HG03469 (cell line): ENCODE data around the gene PLCB2.

ENCODE experiments used
- ATAC-seq: cut with Tn5 transposase; IDR thresholded peaks from one replicate; pipeline ENCODE4 v1.9.1; 2021; ENCODE audit warnings: mild to moderate bottlenecking, moderate library complexity, moderate number of reproducible peaks; ENCODE audit not compliant: unreplicated experiment

Gene PLCB2

DNA sequence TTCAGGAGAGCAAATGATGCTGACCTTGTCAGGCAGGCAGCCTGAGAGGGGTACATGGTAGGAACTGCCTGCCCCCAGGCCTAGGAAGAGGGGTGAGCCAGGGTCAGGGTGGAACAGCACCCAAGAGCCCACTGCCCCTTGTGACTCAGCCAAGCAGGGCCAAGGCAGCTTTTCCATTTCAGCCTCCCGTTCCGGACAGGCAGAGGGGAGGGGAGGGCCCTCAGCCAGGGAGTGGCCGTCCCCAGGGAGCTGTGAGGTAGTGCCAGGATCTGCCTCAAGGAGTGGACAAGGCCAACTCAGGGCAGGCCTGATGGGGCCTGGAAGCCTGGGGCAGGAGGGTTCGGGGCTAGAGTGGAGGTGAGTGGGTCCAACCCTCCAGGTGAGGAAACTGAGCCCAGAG, 19.8 kb downstream of the PLCB2 start:
- no peak for ATAC-seq

DNA sequence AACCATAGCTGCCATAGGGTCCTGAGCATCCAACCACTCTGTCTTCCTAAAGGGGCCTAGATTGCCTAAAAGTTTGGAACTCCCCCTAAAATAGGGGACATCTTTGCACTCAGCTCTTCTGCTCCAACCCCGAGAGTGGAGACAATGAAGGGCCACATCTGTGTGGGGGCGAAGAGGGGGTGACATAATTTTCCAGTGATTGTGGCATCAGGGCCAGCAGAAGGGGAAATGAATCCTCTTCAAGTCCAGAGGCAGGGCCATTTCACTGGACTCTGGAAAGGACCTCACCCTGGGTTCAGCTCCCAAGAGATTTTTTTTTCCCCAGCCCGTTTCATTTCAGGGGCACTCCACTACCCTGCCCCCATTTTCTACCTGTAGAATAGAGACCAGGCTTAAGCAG, 20.2 kb downstream of the PLCB2 start:
- no peak for ATAC-seq

DNA sequence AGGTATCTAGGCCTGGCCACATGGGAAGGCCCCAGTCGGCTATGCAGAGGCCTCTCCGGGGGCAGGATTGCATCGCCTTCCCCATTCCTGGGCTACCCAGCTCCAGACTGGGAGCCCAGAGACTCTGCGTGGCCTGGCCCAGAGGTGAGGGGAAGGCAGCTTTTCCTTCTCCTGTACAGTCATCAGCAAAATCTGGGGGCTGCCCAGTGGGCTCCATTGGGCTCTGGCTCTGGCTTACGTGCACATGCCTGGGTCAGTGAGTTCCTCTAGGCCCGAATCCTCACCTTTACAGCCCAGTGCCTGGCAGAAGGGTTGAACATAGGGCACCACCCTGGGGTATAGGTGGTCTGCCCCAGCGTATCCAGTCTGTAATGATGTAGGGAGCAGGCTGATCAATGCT, 20.9 kb downstream of the PLCB2 start:
- no peak for ATAC-seq

DNA sequence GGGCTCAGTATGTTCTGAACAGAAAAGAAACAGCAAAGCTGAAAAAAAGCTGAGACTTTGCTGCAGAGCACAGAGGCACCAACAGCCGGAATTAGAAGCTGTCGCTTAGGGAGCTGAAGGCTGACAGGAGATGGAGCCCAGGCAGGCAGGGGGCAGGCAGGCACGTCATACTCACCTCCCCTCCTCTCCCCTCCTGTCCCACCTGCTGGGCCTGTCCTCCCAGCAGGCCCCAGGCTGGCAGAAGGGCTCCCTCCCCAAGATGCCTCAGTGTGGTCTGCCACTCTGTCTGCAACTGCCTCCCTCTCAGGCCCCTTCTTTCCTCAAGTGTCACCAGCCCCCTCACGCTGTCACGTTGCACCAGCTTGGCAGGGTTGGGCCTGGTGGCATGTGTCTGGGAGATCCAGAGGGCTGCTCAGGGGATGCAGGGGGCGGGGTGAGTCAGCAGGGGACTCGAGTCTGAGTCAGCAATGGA, 21.6 kb downstream of the PLCB2 start:
- ATAC-seq = no peak

DNA sequence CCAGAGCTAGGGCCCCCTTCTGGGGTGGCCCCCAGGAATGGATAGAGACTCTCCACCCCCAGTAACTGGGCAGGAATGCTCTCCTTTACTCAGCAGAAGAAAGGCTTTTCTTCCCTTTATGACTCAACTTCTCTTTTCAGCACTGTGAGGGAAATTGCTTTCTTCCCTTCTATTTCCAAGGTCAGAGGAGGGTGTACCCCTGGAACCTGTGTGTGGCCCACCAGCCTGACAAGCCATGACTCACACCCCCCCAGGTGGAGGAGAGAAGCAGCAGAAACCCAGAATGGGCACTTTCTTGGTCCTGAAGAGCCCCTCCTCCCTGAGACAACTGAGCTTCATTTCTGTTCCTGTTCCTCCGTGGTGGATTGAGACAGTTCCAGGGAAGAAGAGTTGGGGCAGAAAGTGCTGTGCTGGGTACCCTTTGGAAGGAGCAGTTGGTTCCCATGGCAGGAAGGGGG, 22.2 kb downstream of the PLCB2 start:
- no peak for ATAC-seq

DNA sequence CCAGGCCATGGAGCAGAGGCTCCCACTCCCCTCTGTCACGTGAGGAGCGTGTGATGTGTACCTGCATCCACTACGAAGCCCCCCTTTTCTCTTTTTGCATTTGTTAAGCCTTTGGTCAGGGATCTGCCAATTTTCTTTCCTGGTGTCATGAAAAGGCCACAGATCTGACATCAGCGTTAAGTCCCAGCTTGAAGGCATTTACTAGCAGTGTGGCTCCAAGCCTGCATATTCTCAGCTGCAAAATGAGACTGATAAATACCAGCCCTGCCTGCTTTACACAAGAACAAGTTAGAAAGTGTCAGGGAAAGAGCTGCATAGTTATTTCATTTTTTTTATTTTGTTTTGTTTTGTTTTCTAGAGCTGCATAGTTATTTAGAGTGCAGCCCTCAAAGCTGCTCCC, 22.6 kb downstream of the PLCB2 start:
- ATAC-seq = no peak

DNA sequence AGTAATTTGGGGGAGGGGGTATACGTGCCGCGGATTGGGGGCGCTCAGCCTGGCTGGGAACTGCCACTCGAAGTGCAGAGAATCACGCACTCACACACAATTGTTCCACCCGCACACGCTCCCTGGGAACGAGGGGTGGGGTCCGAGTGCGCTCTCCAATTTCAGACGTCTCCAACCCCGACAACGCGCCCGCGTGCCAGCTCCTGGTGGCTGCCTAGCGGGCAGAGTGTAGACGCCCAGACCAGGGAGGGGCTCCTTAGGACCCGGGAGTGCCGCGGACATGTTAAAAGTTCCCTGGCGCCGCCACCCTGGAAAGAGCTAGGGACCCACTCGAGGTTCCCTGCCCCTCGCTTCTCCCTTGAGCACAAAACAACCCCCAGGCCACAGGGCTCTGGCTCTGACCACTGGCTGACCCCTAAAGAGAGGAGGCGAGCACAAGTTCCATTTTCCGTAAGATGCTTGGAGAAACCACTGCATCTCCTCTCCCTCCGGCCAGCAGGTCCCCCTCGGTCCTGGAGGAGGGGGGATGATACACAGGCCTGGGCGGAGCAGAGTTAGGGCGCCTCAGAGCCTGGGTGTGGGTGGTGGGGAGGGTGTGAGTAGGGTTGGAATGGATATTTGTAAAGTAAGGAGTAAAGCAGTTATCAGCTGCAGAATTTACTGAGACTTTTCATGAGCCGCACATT, 24.0 kb downstream of the PLCB2 start:
- ATAC-seq = no peak

DNA sequence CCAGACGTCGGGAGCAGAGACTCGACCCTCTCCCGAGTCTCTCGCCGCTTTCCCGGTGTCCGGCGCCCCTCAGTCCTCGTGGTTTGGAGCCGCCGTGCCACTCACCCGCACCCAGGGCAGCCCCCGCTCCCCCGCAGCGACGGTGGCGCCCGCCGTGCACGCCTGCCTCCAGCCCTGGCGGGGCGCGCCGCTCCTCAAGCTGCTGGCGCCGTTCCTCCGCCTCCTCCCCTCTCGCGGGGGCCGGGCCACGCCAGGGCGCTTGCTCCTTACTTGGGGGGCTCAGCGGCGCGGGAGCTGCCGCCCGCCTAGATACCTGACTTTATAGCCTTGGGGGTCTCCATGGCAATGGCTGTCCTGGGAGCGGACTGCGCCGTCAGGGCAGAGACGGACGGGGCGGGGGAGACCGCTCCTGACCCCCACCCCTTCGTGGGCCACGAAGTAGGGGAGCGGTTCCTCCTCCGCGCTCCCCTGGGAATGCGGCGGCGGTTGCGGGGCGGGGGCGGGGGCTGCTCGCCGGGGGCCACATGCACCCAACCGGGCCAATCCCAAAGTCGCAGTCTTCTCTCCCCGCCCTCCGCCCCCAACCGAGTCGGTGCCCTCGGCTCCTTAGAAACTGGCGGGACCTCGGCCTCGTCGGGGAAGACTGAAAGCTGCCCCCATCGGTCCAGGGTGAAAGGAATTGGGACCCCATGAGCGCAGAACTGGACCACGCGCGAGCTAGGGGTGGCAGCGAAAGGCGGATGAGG, 24.7 kb downstream of the PLCB2 start, which contains the start of gene ANKRD63:
ANKRD63 (minus strand) TSS at position 196 of the 746 bp plus-strand sequence. CDS start 478 bp downstream, outside the sequence.
- no peak for ATAC-seq

DNA sequence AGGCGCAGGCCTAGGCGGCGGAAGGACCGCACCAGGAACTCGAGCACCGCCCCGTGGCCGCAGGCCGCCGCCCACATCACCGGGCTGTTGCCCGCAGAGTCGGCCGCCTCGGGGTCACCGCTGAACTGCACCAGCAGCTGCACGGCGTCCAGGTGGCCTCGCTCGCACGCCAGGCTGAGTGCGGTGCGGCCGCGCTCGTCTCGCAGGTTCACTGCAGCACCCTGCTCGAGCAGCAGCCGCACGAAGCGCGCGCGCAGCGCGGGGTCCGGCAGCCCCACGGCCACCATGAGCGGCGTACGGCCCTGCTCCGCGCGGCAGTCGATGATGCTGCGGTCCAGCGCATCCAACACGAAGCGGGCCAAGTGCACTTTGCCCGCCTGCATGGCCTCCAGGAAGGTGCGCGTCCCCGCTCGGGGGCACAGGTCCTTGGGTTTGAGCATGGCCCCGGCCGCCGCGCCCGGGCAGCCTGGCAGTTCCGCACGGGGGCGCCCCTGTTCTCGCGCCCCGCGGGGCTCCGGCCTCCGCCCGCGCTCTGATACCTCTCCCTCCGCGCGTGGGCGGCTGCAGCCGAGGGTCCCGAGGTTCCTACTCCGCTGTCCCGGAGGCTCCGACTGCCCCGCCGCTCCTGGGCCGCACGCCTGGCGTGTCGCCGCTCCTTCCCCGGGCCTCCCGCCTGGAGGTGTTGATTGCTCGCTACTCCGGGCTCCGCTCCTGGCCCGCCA, 25.4 kb downstream of the PLCB2 start:
- ATAC-seq = no peak

DNA sequence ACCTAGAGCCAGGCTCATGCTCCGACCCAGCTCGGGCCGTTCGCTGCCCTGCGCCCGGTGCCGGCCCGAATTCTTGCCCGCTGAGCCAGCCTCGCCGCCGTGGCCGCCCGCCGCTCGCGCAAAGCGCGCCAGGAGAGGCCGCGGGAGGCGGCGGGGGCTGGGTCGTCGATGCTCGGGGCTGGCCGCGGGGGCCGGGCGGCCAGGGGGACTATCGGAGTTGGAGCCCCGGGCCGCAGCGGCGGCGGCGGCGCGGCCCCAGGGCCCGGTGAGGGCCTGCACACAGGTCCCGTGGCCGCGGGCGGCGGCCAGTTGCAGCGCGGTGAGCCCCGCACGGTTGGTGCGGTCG, 26.0 kb downstream of the PLCB2 start:
- no peak for ATAC-seq

DNA sequence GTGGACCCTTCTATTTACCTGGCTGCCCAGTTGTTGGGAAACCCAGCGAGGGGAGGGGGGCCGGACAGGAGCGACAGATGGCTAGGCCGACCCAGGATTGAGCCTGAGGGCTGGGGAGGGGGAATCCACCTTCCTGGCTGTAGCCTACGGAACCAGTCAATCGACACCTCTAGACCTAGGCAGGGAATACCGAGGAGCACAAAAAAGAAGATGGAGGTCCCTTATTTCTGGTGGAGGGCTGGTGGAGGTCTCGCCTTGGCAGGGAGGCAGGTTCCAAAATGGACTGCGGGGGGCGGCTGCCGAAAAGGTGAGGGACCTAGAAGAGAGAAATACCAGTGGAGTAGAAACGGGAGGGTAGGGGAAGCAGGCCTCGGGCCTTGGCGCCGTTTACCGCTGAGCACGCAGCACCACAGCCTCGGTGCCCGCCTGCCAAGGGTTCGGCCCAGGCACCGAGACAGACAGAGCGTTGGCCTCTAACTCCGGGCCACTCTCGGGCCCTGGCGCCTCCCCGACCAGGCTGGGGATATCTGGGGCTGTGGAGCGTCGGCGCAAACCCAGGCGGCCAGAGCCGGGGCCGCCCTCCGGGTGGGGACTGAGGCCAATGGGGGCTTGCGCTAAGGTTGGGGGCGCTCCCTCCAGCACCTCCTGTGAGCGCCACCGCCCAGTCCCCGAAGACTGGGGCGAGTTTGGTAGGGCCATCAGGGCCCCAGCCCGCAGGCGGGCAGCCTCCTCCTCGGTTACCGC, 26.5 kb downstream of the PLCB2 start:
- no peak for ATAC-seq

DNA sequence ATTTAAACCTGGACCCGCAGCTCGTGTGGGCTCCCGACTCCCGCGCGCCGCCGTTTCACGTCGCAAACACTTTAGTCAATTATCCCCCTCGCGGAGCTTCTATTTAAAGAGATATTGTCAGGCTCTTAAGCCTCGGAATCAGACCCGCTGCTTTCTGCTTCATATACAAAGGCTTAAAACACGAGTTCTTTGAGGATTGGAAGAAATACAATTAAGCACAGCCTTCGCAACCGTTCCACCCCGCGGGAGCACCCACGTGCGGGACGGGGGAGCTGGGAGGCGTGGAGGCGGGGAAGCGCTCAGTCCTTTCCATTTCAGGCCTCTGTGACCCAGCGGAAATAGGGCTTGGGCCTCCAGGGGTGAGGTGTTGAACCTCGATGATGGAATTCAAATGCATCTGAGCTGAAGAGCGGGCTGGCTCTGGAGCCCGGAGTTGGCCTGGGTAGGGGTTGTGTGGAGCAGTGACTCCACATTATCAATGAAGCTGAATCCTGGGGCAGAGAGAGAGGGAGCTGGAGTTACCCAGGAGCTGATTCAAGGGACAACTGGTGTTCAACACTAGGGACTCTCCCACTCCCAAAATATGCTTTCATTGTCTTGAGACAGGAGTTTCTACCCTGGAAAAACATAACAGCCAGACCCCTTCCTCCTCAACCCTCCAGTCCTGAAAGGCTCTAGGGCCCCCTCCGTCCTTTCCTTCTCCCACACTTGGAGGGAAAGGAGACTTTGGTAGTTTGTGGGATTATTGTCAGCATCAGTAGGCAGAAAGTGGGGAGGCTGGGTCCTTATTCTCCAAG, 27.3 kb downstream of the PLCB2 start:
- ATAC-seq = no peak

DNA sequence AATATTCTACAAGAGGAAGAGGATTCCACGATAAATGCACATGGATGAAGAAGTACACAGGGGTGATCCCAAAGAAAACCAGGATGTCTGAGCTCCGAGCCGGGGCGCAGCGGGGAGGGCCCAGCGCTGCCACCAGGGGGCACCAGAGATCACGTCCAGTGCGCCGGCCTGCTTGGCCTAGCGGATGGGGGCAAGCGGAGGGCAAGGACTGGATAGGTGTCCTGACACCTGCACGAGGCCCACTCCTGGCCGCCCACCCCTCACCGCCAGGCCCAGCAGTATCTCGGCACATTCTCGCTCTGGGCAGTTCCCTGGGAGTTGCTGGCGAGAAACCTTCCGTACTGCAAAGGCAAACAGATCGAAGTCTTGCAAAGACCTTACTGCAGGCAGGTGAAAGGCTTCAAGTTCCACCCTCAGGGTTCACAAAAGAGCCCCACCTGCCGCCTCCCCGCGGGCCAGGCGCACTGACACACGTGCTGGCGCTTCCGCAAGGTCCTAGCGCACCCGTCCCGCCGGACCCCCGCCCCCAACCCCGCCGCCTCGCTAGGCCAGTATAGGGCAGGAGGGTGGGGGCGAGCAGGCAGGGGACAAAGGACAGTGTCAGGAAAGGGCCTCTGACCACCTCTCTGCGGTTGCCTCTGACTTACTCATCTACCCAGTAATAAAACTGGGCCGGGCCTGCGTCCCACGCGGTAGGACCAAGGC, 28.1 kb downstream of the PLCB2 start:
- no peak for ATAC-seq

DNA sequence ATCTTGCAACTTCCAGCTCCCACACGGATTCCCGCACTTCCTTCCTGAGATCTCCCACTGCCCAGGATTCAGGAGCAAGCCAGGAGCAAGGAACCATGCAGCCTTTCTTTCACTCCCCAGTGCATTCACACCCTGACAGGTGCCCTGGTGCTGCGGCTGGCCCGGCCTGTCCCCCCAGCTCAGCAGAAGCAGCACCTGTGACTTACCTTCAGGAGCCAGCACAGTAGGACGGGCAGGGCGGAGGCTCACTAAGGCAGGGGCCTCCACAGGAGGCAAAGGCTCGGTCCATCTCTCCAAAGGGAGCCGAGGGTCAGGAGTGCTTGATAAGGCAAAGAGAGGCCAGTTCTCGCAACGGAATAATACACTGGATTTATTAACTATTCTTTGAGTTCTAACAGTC, 29.7 kb downstream of the PLCB2 start:
- no peak for ATAC-seq

DNA sequence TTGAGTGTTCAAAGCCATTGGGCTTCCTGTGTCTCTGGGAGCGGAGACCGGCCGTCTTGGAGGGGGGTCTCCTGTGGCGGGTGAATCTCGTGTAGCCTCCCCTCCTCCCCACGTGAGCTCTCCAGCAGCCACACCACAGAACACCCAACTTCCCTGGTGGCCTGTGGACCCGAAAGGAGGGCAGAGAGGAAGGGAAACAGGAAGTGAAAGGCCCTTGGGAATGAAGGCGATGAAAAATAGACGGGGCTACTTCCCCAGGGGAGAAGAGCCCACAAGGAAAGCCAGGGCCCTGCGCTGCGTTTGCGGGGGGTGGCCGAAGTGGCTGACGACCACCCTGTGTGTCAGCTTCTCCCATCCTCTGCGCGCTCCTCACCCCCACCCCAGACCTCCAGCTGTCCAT, 30.3 kb downstream of the PLCB2 start:
- ATAC-seq = no peak

DNA sequence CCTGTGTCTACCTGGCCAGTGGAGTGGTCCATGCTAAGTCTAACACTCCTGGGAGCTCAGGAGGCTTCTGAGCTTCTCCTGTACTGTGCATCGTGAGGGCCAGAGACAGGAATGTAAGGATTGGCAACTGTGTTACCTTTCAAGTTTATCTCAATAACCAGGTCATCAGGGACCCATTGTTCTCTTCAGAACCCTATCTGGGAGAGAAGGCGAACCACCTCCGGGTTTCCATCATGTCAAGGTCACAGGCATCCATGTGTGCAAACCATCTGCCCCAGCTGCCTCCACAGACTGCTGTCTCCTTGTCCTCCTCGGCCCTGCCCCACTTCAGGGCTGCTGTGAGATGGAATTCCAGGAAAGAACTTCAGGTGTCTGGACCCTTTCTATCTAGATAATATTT, 30.8 kb downstream of the PLCB2 start:
- ATAC-seq = no peak

DNA sequence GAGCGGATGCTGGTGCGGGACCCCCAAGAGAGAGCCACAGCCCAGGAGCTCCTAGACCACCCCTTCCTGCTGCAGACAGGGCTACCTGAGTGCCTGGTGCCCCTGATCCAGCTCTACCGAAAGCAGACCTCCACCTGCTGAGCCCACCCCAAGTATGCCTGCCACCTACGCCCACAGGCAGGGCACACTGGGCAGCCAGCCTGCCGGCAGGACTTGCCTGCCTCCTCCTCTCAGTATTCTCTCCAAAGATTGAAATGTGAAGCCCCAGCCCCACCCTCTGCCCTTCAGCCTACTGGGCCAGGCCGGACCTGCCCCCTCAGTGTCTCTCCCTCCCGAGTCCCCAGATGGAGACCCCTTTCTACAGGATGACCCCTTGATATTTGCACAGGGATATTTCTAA, 31.8 kb downstream of the PLCB2 start:
- ATAC-seq = no peak

DNA sequence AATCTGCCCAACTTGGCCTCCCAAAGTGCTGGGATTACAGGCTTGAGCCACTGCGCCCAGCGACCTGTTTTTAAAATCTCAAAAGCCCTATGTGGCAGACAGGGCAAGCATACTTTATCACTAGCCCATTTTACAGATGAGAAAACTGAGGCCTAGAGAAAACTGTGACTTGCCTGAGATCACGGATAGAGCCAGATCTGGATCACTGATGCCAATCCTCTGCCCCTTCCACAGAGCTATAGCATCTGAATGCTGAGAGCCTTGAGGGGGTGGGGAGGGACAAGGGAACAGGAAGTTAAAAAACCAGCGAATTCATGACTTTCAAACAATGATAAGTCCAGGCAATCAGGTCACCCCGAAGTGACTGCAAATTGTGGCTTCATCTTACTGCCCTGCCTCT, 32.2 kb downstream of the PLCB2 start:
- no peak for ATAC-seq
